GM23338 (cell line): ENCODE results near the gene ZC3H13. TPM values are rescaled to one million over a fixed set of nuclear protein-coding genes. Genes with fewer than 3 reads are reported as not detected.

Experiments used
- ATAC-seq: fragments of 200-7000 bp; cut with Tn5 transposase; 3 replicates; pipeline ENCODE4 v1.9.1; 2020
- DNase-seq: peaks from one replicate; pipeline ENCODE4 v3.0.0-alpha.2; 2015; ENCODE audit warnings: low spot score
- H2AFZ ChIP-seq: fragments of 200-600 bp; sonication (generic); 2 replicates; pipeline ENCODE4 v1.8.0; 2016; ENCODE audit warnings: antibody characterized with exemption, mild to moderate bottlenecking, moderate library complexity
- H3F3A ChIP-seq: fragments of 200-600 bp; sonication (generic); replicated peaks from 2 replicates; pipeline ENCODE4 v1.8.0; 2017; ENCODE audit warnings: antibody characterized with exemption, mixed run types, low read depth
- H3K27ac ChIP-seq: fragments of 200-600 bp; sonication (generic); 2 replicates; pipeline ENCODE4 v1.6.1; 2016; ENCODE audit warnings: low read depth
- H3K27me3 ChIP-seq: fragments of 200-600 bp; sonication (generic); 2 replicates; pipeline ENCODE4 v1.8.0; 2016; ENCODE audit warnings: mild to moderate bottlenecking, mixed run types, moderate library complexity; ENCODE audit not compliant: insufficient read depth
- H3K36me3 ChIP-seq: fragments of 200-600 bp; sonication (generic); 2 replicates; pipeline ENCODE4 v1.8.0; 2016; ENCODE audit warnings: mild to moderate bottlenecking; ENCODE audit not compliant: insufficient read depth
- H3K4me1 ChIP-seq: fragments of 200-600 bp; sonication (generic); 2 replicates; pipeline ENCODE4 v1.8.0; 2016; ENCODE audit warnings: mild to moderate bottlenecking, moderate library complexity; ENCODE audit not compliant: insufficient read depth
- H3K4me2 ChIP-seq: fragments of 200-600 bp; sonication (generic); 2 replicates; pipeline ENCODE4 v1.7.1; 2017; ENCODE audit warnings: mixed run types
- H3K4me3 ChIP-seq: fragments of 200-600 bp; sonication (generic); 2 replicates; pipeline ENCODE4 v1.6.1; 2016; ENCODE audit warnings: mixed run types
- H3K79me2 ChIP-seq: fragments of 200-600 bp; sonication (generic); replicated peaks from 2 replicates; pipeline ENCODE4 v1.8.0; 2017; ENCODE audit warnings: mild to moderate bottlenecking; ENCODE audit not compliant: insufficient read depth
- H3K9me2 ChIP-seq: fragments of 200-600 bp; sonication (generic); 2 replicates; pipeline ENCODE4 v1.8.0; 2017; ENCODE audit not compliant: insufficient read depth
- H4K20me1 ChIP-seq: fragments of 200-600 bp; sonication (generic); replicated peaks from 2 replicates; pipeline ENCODE4 v1.8.0; 2017; ENCODE audit warnings: mild to moderate bottlenecking; ENCODE audit not compliant: insufficient read depth
- H3K27ac Mint-ChIP-seq: 2 replicates; pipeline ENCODE4 v1.8.0; 2020; ENCODE audit warnings: inconsistent platforms, mild to moderate bottlenecking, moderate library complexity, mixed read lengths
- H3K27me3 Mint-ChIP-seq: 3 replicates; pipeline ENCODE4 v1.8.0; 2022; ENCODE audit warnings: low read depth, mild to moderate bottlenecking, moderate library complexity, mixed read lengths, inconsistent platforms; ENCODE audit not compliant: insufficient read depth, poor library complexity
- H3K36me3 Mint-ChIP-seq: 3 replicates; pipeline ENCODE4 v1.8.0; 2021; ENCODE audit warnings: low read depth, mild to moderate bottlenecking, inconsistent platforms, moderate library complexity, mixed read lengths
- H3K4me1 Mint-ChIP-seq: 3 replicates; pipeline ENCODE4 v1.8.0; 2020; ENCODE audit warnings: mild to moderate bottlenecking, inconsistent platforms, mixed read lengths
- H3K4me3 Mint-ChIP-seq: 3 replicates; pipeline ENCODE4 v1.8.0; 2021; ENCODE audit warnings: moderate library complexity, mild to moderate bottlenecking, inconsistent platforms, mixed read lengths
- H3K9me3 Mint-ChIP-seq: 3 replicates; pipeline ENCODE4 v1.8.0; 2020; ENCODE audit warnings: moderate library complexity, mild to moderate bottlenecking, inconsistent platforms, mixed read lengths
- CREB1 ChIP-seq: fragments of 250-450 bp; sonication (Bioruptor Pico); IDR thresholded peaks from 2 replicates; pipeline ENCODE4 v1.5.0; 2020; ENCODE audit warnings: low read depth, mild to moderate bottlenecking, moderate library complexity
- EZH2 ChIP-seq: fragments of 200-600 bp; sonication (generic); IDR thresholded peaks from one replicate; pipeline ENCODE4 v1.8.0; 2017; ENCODE audit warnings: antibody characterized with exemption, mild to moderate bottlenecking, low read depth; ENCODE audit not compliant: unreplicated experiment
- JUNB ChIP-seq: IDR thresholded peaks from one replicate; pipeline ENCODE4 v1.6.1; 2016; ENCODE audit warnings: antibody characterized with exemption; ENCODE audit not compliant: unreplicated experiment
- NANOG ChIP-seq: IDR thresholded peaks from 2 replicates; pipeline ENCODE4 v1.6.1; 2016; ENCODE audit warnings: antibody characterized with exemption, borderline replicate concordance
- POLR2AphosphoS5 ChIP-seq: IDR thresholded peaks from 2 replicates; pipeline ENCODE4 v1.6.1; 2016; ENCODE audit warnings: antibody characterized with exemption, low read depth
- REST ChIP-seq: IDR thresholded peaks from one replicate; pipeline ENCODE4 v1.6.1; 2018; ENCODE audit warnings: antibody characterized with exemption; ENCODE audit not compliant: unreplicated experiment
- STAT1 ChIP-seq: IDR thresholded peaks from one replicate; pipeline ENCODE4 v1.6.1; 2016; ENCODE audit warnings: antibody characterized with exemption; ENCODE audit not compliant: unreplicated experiment
- ZNF114 ChIP-seq: fragments of 250-450 bp; sonication (Bioruptor Pico); IDR thresholded peaks from 2 replicates; pipeline ENCODE4 v1.5.0; 2020; ENCODE audit warnings: mild to moderate bottlenecking, moderate library complexity
- ZNF331 ChIP-seq: fragments of 250-450 bp; sonication (Bioruptor Pico); IDR thresholded peaks from 2 replicates; pipeline ENCODE4 v1.5.0; 2020; ENCODE audit warnings: low read depth, mild to moderate bottlenecking, moderate library complexity
- ZNF462 ChIP-seq: fragments of 250-450 bp; sonication (Bioruptor Pico); IDR thresholded peaks from 2 replicates; pipeline ENCODE4 v1.5.0; 2020; ENCODE audit warnings: mild to moderate bottlenecking, moderate library complexity
- polyA plus RNA-seq: library from polyadenylated mRNA; unstranded; fragments of >200 nt; fragmentation: Nextera tagmentation; extraction: Ambion mirVana; gene quantifications from 2 replicates; pipeline ENCODE4 v1.2.1, GENCODE V29; 2016
- total RNA-seq: library from RNA; depleted of rRNA; stranded (reverse); fragments of >200 nt; shearing (Covaris generic); gene quantifications from 2 replicates; pipeline ENCODE4 v1.2.3, GENCODE V29; 2014
- TF ChIP-seq, protein P1 (sequence below): IDR thresholded peaks from 2 replicates; pipeline ENCODE4 v1.6.1; 2016; ENCODE audit warnings: antibody characterized with exemption

The ZC3H13 gene
- total and polyA plus RNA-seq, 2 experiments from 2014 or later, result 39.6 to 125 TPM

DNA sequence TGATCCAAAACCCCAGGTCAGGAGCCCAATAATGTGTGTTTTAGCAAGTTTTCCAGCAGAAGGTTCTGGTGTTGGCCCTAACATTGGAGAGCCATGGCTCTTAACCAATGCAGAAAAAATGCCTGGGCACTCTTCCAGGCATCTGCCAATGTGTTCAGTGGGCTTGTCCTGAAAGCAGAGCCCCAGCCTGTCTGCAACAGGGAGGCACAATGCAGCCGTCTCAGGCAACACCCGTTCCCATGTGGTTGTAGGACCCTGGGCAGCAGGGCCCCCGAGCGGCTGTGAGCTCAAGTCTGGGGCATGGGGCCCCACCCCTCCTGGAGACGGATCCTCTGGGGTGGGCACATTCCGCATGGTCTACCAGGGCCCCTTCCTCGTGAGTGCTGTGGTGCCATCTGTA lies 142.9 kb downstream of the ZC3H13 start (continued):
- TF ChIP-seq REST, result no peak

DNA sequence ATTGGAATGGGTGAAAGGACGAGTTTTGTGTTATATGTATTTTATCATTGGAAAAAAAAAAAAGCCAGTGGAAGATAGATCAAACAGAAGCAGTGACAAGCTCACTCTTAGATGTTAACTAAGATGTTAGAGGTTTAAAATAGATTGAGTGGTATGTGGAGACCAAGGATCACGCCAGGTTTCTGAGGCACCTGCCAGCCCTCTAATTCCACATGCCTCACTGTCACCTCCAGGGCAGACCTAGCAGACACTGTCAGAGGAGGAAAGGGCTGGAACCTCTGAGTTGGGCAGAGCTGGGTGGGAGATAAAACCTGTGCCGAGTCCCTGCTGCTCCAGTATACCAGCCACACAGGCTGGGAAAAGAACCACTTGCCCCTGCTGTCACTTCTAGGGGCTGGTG lies 143.5 kb downstream of the ZC3H13 start:
- no peaks in the 10 kb centered on the region for H3F3A ChIP-seq
- peaks cover 10% of the 10 kb centered on the region for H3K27me3 Mint-ChIP-seq
- ATAC-seq, result no peak
- no peaks in the 10 kb centered on the region for H3K9me3 Mint-ChIP-seq
- H3K4me1 Mint-ChIP-seq, result peaks cover 7% of the 10 kb centered on the region
- no peaks in the 10 kb centered on the region for H3K36me3 Mint-ChIP-seq
- H2AFZ ChIP-seq, result no peak overlapping the region
- no peaks in the 10 kb centered on the region for H3K4me1 ChIP-seq
- H3K9me2 ChIP-seq, result 0 out of 2 replicates have a peak, but pooled peaks cover 2% of the 10 kb centered on the region
- TF ChIP-seq POLR2AphosphoS5, result no peak
- no peak for TF ChIP-seq ZNF331
- TF ChIP-seq ZNF114 (CRISPR knock-in tag), result no peak
- TF ChIP-seq STAT1, result no peak
- TF ChIP-seq JUNB, result no peak
- TF ChIP-seq, protein P1, sequence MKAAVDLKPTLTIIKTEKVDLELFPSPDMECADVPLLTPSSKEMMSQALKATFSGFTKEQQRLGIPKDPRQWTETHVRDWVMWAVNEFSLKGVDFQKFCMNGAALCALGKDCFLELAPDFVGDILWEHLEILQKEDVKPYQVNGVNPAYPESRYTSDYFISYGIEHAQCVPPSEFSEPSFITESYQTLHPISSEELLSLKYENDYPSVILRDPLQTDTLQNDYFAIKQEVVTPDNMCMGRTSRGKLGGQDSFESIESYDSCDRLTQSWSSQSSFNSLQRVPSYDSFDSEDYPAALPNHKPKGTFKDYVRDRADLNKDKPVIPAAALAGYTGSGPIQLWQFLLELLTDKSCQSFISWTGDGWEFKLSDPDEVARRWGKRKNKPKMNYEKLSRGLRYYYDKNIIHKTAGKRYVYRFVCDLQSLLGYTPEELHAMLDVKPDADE, result no peak
- TF ChIP-seq NANOG, result no peak
- no peak for TF ChIP-seq EZH2
- no peak for DNase-seq
- H3K4me3 ChIP-seq, result no peak overlapping the region
- no peak overlapping the region for H3K4me3 Mint-ChIP-seq
- H3K27ac Mint-ChIP-seq, result no peak overlapping the region
- H3K36me3 ChIP-seq, result no peaks in the 10 kb centered on the region
- no peak overlapping the region for H3K4me2 ChIP-seq
- no peaks in the 10 kb centered on the region for H3K79me2 ChIP-seq
- no peak overlapping the region for H3K27ac ChIP-seq
- no peaks in the 10 kb centered on the region for H4K20me1 ChIP-seq
- H3K27me3 ChIP-seq, result no peaks in the 10 kb centered on the region

GRCh38 chr13:45907503-45907902 lies 145.0 kb downstream of the ZC3H13 start:
- ATAC-seq, result peak; percentile 48
- no peak overlapping the region for H3K4me2 ChIP-seq
- peak overlapping the region; percentile 69; the same call in 1 of the 2 replicates for H2AFZ ChIP-seq
- H3K9me2 ChIP-seq, result 0 out of 2 replicates have a peak, but pooled peaks cover 2% of the 10 kb centered on the region
- peaks cover 7% of the 10 kb centered on the region for H3K4me1 Mint-ChIP-seq
- no peak overlapping the region for H3K27ac ChIP-seq
- no peaks in the 10 kb centered on the region for H4K20me1 ChIP-seq
- no peak for DNase-seq
- H3K4me1 ChIP-seq, result no peaks in the 10 kb centered on the region
- H3K9me3 Mint-ChIP-seq, result no peaks in the 10 kb centered on the region
- no peaks in the 10 kb centered on the region for H3K27me3 ChIP-seq
- no peaks in the 10 kb centered on the region for H3K36me3 ChIP-seq
- no peak overlapping the region for H3K4me3 ChIP-seq
- no peak overlapping the region for H3K27ac Mint-ChIP-seq
- H3K36me3 Mint-ChIP-seq, result no peaks in the 10 kb centered on the region
- H3K27me3 Mint-ChIP-seq, result peaks cover 10% of the 10 kb centered on the region
- no peaks in the 10 kb centered on the region for H3K79me2 ChIP-seq
- H3K4me3 Mint-ChIP-seq, result no peak overlapping the region
- no peaks in the 10 kb centered on the region for H3F3A ChIP-seq
- TF ChIP-seq NANOG (no peak), CREB1 (no peak), ZNF462 (CRISPR knock-in tag) (no peak), STAT1 (no peak), EZH2 (no peak), ZNF331 (no peak)
